Caco-2 (cell line): ENCODE results near the gene HDAC11. TPM values are rescaled to one million over a fixed set of nuclear protein-coding genes. Genes with fewer than 3 reads are reported as not detected.

Experiments used
- BruUV-seq: library from RNA; stranded (reverse); fragments of 400-500 nt; replicated peaks from 2 replicates; lab custom pipeline; 2021; lab: Mats Ljungman, UMichigan
- CTCF ChIA-PET: fragments of 300-600 bp; sonication (Branson Sonifier 250); formaldehyde crosslinking; loops from one replicate; lab custom pipeline; 2022; ENCODE audit warnings: antibody characterized with exemption; lab: Charles Lee
- POLR2A ChIA-PET: fragments of 300-600 bp; sonication (Branson Sonifier 250); formaldehyde crosslinking; loops from one replicate; lab custom pipeline; 2022; ENCODE audit warnings: antibody characterized with exemption; lab: Charles Lee
- DNase-seq, 2 experiments: peaks; one replicate each; pipeline versions ENCODE4 v3.0.0 to v3.0.0-alpha.2; 2020 to 2022
- H3K27me3 ChIP-seq: replicated peaks from 2 replicates; pipeline ENCODE4 v1.6.0; 2011; ENCODE audit warnings: low read length; ENCODE audit not compliant: control insufficient read depth, insufficient read depth
- H3K36me3 ChIP-seq: 2 replicates; pipeline ENCODE4 v1.5.1; 2011; ENCODE audit warnings: low read length; ENCODE audit not compliant: control insufficient read depth, insufficient read depth
- H3K4me1 ChIP-seq: fragments of 250-450 bp; sonication (Bioruptor Pico); 2 replicates; pipeline ENCODE4 v1.5.1; 2020; ENCODE audit warnings: mild to moderate bottlenecking
- H3K4me3 ChIP-seq: 2 replicates; pipeline ENCODE4 v1.5.1; 2011; ENCODE audit warnings: low read depth, mild to moderate bottlenecking, control low read depth, low read length
- H3K9me3 ChIP-seq: fragments of 250-450 bp; sonication (Bioruptor Pico); 2 replicates; pipeline ENCODE4 v1.5.1; 2020; ENCODE audit warnings: mild to moderate bottlenecking, moderate library complexity
- H3K27ac Mint-ChIP-seq: one replicate; pipeline ENCODE4 v1.8.0; 2022; ENCODE audit warnings: mixed read lengths; ENCODE audit not compliant: unreplicated experiment
- H3K27me3 Mint-ChIP-seq: one replicate; pipeline ENCODE4 v1.8.0; 2022; ENCODE audit warnings: mixed read lengths; ENCODE audit not compliant: insufficient read depth, unreplicated experiment
- H3K36me3 Mint-ChIP-seq: one replicate; pipeline ENCODE4 v1.8.0; 2022; ENCODE audit warnings: mild to moderate bottlenecking, mixed read lengths; ENCODE audit not compliant: insufficient read depth, unreplicated experiment
- H3K4me1 Mint-ChIP-seq: one replicate; pipeline ENCODE4 v1.8.0; 2022; ENCODE audit warnings: low read depth, mixed read lengths; ENCODE audit not compliant: unreplicated experiment
- H3K4me3 Mint-ChIP-seq: one replicate; pipeline ENCODE4 v1.8.0; 2022; ENCODE audit warnings: mild to moderate bottlenecking, moderate library complexity, mixed read lengths; ENCODE audit not compliant: unreplicated experiment
- H3K9me3 Mint-ChIP-seq: one replicate; pipeline ENCODE4 v1.8.0; 2022; ENCODE audit warnings: mixed read lengths; ENCODE audit not compliant: unreplicated experiment
- intact Hi-C: fragments of 100-400 bp; cut with micrococcal nuclease; formaldehyde crosslinking; loops from one replicate; pipeline ENCODE4 v1.10.0; 2022; ENCODE audit not compliant: unreplicated experiment
- total RNA-seq: library from RNA; stranded (reverse); gene quantifications from 2 replicates; pipeline ENCODE4 v1.2.3, GENCODE V29; 2022
- TF ChIP-seq, protein P1 (sequence below), 2 experiments: fragments of 200-600 bp in 1 of 2; IDR thresholded peaks; 1 replicate in 1 of 2; 2 replicates in 1 of 2; pipeline versions ENCODE4 v1.5.1 to v1.8.0; 2011 to 2022; ENCODE audit warnings: antibody characterized with exemption in 1 of 2, control low read depth in 1 of 2, inconsistent platforms in 1 of 2, low read depth in 1 of 2, low read length in 1 of 2, mild to moderate bottlenecking in 1 of 2, moderate library complexity in 1 of 2; ENCODE audit not compliant: insufficient read depth in 1 of 2, severe bottlenecking in 1 of 2, unreplicated experiment in 1 of 2

The HDAC11 gene
- total RNA-seq, 1 experiment from 2014 or later, result 10.9 TPM

DNA sequence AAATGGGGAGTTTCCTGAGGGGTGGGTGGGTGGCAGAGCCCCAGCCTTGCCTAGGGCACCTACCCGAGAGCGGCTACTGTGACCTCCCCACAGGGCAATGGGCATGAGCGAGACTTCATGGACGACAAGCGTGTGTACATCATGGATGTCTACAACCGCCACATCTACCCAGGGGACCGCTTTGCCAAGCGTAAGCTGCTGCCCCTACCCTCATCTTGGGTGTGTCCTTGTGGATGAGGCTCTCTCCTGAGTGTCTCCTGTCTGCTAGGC is 22.6 kb downstream of the HDAC11 start:
- no peaks in the 10 kb centered on the region for H3K27me3 ChIP-seq
- TF ChIP-seq, protein P1, sequence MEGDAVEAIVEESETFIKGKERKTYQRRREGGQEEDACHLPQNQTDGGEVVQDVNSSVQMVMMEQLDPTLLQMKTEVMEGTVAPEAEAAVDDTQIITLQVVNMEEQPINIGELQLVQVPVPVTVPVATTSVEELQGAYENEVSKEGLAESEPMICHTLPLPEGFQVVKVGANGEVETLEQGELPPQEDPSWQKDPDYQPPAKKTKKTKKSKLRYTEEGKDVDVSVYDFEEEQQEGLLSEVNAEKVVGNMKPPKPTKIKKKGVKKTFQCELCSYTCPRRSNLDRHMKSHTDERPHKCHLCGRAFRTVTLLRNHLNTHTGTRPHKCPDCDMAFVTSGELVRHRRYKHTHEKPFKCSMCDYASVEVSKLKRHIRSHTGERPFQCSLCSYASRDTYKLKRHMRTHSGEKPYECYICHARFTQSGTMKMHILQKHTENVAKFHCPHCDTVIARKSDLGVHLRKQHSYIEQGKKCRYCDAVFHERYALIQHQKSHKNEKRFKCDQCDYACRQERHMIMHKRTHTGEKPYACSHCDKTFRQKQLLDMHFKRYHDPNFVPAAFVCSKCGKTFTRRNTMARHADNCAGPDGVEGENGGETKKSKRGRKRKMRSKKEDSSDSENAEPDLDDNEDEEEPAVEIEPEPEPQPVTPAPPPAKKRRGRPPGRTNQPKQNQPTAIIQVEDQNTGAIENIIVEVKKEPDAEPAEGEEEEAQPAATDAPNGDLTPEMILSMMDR (IDR thresholded peaks at IDR 0.05; ENCODE audit: insufficient read depth in 1 of 2, low read depth in 1 of 2, low read length in 1 of 2, severe bottlenecking in 1 of 2, unreplicated experiment in 1 of 2), result no peak
- Mint-ChIP-seq H3K36me3 (peaks cover 5% of the 10 kb centered on the region), H3K27me3 (no peaks in the 10 kb centered on the region), H3K9me3 (no peaks in the 10 kb centered on the region), H3K4me1 (no peaks in the 10 kb centered on the region), H3K27ac (no peak overlapping the region), H3K4me3 (no peak overlapping the region)
- no peak overlapping the region for H3K4me3 ChIP-seq
- H3K36me3 ChIP-seq, result no peaks in the 10 kb centered on the region; the same call in 1 of the 2 replicates
- BruUV-seq, result no TSS peak
- ChIA-PET CTCF (no interaction called here), POLR2A (no interaction called here)
- intact Hi-C loops, result loop anchor here (10.0 kb wide), 1 partner anchor 382 kb away; the partner anchor contains the start of gene WNT7A
- H3K4me1 ChIP-seq, result no peaks in the 10 kb centered on the region
- no peaks in the 10 kb centered on the region for H3K9me3 ChIP-seq
- DNase-seq, result no peak

DNA sequence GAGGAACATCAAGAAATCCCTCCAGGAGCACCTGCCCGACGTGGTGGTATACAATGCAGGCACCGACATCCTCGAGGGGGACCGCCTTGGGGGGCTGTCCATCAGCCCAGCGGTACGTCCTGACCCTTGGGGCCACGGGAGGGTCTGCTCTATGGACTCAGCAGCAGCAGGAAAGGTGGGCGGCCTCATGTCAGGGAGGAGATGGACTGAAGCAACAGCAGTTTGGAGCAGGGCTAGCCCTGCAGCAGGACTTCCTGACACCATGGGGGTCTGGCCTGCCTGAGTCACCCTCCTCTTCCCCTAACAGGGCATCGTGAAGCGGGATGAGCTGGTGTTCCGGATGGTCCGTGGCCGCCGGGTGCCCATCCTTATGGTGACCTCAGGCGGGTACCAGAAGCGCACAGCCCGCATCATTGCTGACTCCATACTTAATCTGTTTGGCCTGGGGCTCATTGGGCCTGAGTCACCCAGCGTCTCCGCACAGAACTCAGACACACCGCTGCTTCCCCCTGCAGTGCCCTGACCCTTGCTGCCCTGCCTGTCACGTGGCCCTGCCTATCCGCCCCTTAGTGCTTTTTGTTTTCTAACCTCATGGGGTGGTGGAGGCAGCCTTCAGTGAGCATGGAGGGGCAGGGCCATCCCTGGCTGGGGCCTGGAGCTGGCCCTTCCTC is 24.2 kb downstream of the HDAC11 start:
- Histone ChIP-seq H3K9me3 (no peaks in the 10 kb centered on the region), H3K27me3 (no peaks in the 10 kb centered on the region), H3K4me1 (peaks cover 2% of the 10 kb centered on the region), H3K36me3 (no peaks in the 10 kb centered on the region; the same call in 1 of the 2 replicates), H3K4me3 (no peak overlapping the region)
- Mint-ChIP-seq H3K4me3 (no peak overlapping the region), H3K36me3 (peaks cover 5% of the 10 kb centered on the region), H3K27me3 (no peaks in the 10 kb centered on the region), H3K27ac (no peak overlapping the region), H3K9me3 (no peaks in the 10 kb centered on the region), H3K4me1 (peaks cover 4% of the 10 kb centered on the region)
- CTCF ChIA-PET, result interaction anchor here (1.2 kb wide), 1 partner anchor 144 kb away, joined by 5 read pairs; no protein-coding TSS in a partner anchor
- intact Hi-C loops, result loop anchor here (10.0 kb wide), 1 partner anchor 381 kb away; the partner anchor contains the start of gene WNT7A
- TF ChIP-seq, protein P1 (IDR thresholded peaks at IDR 0.05; ENCODE audit: insufficient read depth in 1 of 2, low read depth in 1 of 2, low read length in 1 of 2, severe bottlenecking in 1 of 2, unreplicated experiment in 1 of 2), result no peak
- no TSS peak for BruUV-seq
- POLR2A ChIA-PET, result no interaction called here
- DNase-seq, result no peak

DNA sequence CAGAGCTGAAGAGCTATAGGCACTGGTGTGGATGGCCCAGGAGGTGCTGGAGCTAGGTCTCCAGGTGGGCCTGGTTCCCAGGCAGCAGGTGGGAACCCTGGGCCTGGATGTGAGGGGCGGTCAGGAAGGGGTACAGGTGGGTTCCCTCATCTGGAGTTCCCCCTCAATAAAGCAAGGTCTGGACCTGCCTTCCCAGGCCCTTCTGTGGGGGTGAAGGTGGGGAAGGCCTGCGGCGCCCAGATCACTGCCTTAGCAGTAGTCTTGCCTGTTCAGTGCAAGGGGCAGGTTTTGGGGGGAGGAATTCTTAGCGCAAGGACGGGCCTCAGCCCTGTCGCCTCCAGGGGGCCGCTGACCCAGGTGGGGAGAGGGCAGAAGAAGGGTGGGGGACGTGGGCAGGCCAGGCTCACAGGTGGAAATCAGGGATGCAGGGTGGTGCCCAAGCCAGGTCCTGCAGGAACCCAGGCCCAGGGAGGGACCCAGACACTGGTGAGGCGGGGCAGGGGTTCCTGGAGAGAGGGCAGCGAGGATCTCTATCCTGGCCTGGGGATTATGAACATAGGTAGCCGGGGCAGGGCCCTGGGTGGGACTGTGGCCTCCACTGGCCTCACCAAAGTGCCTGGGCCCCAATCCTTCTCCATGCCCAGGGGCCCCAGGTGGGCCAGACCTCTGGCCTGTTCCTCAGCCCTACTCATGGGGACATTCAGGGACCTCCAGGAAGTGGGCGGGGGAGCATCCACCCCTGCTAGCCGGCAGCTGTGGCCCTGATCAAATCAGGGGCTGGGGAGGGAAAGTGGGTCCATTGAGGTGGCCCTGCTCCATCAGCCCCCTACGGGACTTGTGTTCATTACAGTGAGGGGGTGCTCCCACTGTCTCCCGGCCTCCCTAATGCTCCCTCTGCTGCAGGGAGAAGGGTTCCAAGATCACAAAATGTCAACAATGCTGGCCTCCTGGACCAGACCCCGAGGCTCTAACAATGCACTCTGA is 25.3 kb downstream of the HDAC11 start:
- H3K4me1 Mint-ChIP-seq, result peaks cover 4% of the 10 kb centered on the region
- peaks cover 5% of the 10 kb centered on the region for H3K36me3 Mint-ChIP-seq
- H3K27me3 Mint-ChIP-seq, result no peaks in the 10 kb centered on the region
- Histone ChIP-seq H3K27me3 (no peaks in the 10 kb centered on the region), H3K36me3 (no peaks in the 10 kb centered on the region; the same call in 1 of the 2 replicates), H3K4me1 (peaks cover 9% of the 10 kb centered on the region), H3K9me3 (no peaks in the 10 kb centered on the region), H3K4me3 (no peak overlapping the region)
- intact Hi-C loops, result loop anchor here (5.0 to 10.0 kb wide), 2 partner anchors 42 to 379 kb away; partner anchors contain the start of genes FBLN2 and WNT7A
- ChIA-PET POLR2A (interaction anchor here (0.6 kb wide), 1 partner anchor 25 kb away, joined by 9 read pairs; the partner anchor contains the start of gene HDAC11), CTCF (interaction anchor here (0.6 kb wide), 1 partner anchor 26 kb away, joined by 5 read pairs; the partner anchor contains the start of gene HDAC11)
- BruUV-seq, result no TSS peak
- DNase-seq, result no peak
- H3K27ac Mint-ChIP-seq, result no peak overlapping the region
- no peak overlapping the region for H3K4me3 Mint-ChIP-seq
- H3K9me3 Mint-ChIP-seq, result no peaks in the 10 kb centered on the region
- TF ChIP-seq, protein P1 (IDR thresholded peaks at IDR 0.05; ENCODE audit: insufficient read depth in 1 of 2, low read depth in 1 of 2, low read length in 1 of 2, severe bottlenecking in 1 of 2, unreplicated experiment in 1 of 2), result no peak
